ENCODE measurements around the gene SLC16A8. TPM values are rescaled to one million over a fixed set of nuclear protein-coding genes. Genes with fewer than 3 reads are reported as not detected.

The SLC16A8 gene
- polyA plus RNA-seq, 3 donors, result not detected

GRCh38 chr22:38129021-38129420 is 45.0 kb upstream of the SLC16A8 start:
- Histone ChIP-seq H2AFZ (ENCODE audit: insufficient read depth, low read depth, low read length, poor library complexity, severe bottlenecking) (no peak overlapping the region), H3K9me3 (replicated peaks in 1 of 2; ENCODE audit: control insufficient read depth in 1 of 2, insufficient read depth in 1 of 2, low read length in 2 of 2) (no peaks in the 10 kb centered on the region), H3K79me2 (ENCODE audit: insufficient read depth, low read length) (no peaks in the 10 kb centered on the region), H3K36me3 (replicated peaks in 1 of 2; ENCODE audit: control insufficient read depth in 1 of 2, insufficient read depth in 2 of 2, low read length in 2 of 2) (no peaks in the 10 kb centered on the region), H3K27ac (ENCODE audit: low read depth in 1 of 2, low read length in 2 of 2) (no peak overlapping the region), H3K27me3 (ENCODE audit: control insufficient read depth in 2 of 2, insufficient read depth in 2 of 2, low read length in 2 of 2) (no peaks in the 10 kb centered on the region), H3K4me3 (replicated peaks in 1 of 3; ENCODE audit: low read depth in 2 of 3, low read length in 3 of 3) (no peak overlapping the region), H3K4me2 (replicated peaks; ENCODE audit: extremely low read depth, low read length, poor library complexity, severe bottlenecking) (no peak overlapping the region), H4K20me1 (ENCODE audit: insufficient read depth, low read length) (no peaks in the 10 kb centered on the region), H3K9ac (ENCODE audit: insufficient read depth, low read length, poor library complexity, severe bottlenecking) (no peak overlapping the region), H3K4me1 (ENCODE audit: control insufficient read depth in 1 of 2, insufficient read depth in 2 of 2, low read length in 2 of 2) (no peaks in the 10 kb centered on the region)
- intact Hi-C loops (cut with micrococcal nuclease), result no loop called here
- no peak for DNase-seq
- Mint-ChIP-seq H3K4me1 (no peaks in the 10 kb centered on the region), H3K36me3 (peaks cover 9 to 16% of the 10 kb centered on the region in 2 donors), H3K9me3 (peaks cover 0 to 3% (median 0%) of the 10 kb centered on the region in 7 donors), H3K4me3 (no peak overlapping the region), H3K27me3 (ENCODE audit: low read depth in 3 of 3) (peaks cover 0 to 6% (median 0%) of the 10 kb centered on the region in 3 donors), H3K27ac (no peak overlapping the region)
- TF ChIP-seq CTCF (IDR thresholded peaks at IDR 0.05), result no peak
- WGBS (ENCODE audit: insufficient coverage), result 100% methylated on average over 9 of the region's 10 CpGs

- Histone ChIP-seq H3K4me1 (ENCODE audit: control insufficient read depth in 1 of 2, insufficient read depth in 2 of 2, low read length in 2 of 2) (no peaks in the 10 kb centered on the region), H3K9me3 (replicated peaks in 1 of 2; ENCODE audit: control insufficient read depth in 1 of 2, insufficient read depth in 1 of 2, low read length in 2 of 2) (no peaks in the 10 kb centered on the region), H3K27me3 (ENCODE audit: control insufficient read depth in 2 of 2, insufficient read depth in 2 of 2, low read length in 2 of 2) (no peaks in the 10 kb centered on the region), H3K36me3 (replicated peaks in 1 of 2; ENCODE audit: control insufficient read depth in 1 of 2, insufficient read depth in 2 of 2, low read length in 2 of 2) (no peaks in the 10 kb centered on the region), H3K4me2 (replicated peaks; ENCODE audit: extremely low read depth, low read length, poor library complexity, severe bottlenecking) (no peak overlapping the region), H3K4me3 (replicated peaks in 1 of 3; ENCODE audit: low read depth in 2 of 3, low read length in 3 of 3) (no peak overlapping the region), H3K79me2 (ENCODE audit: insufficient read depth, low read length) (no peaks in the 10 kb centered on the region), H2AFZ (ENCODE audit: insufficient read depth, low read depth, low read length, poor library complexity, severe bottlenecking) (no peak overlapping the region), H3K27ac (ENCODE audit: low read depth in 1 of 2, low read length in 2 of 2) (no peak overlapping the region), H4K20me1 (ENCODE audit: insufficient read depth, low read length) (no peaks in the 10 kb centered on the region), H3K9ac (ENCODE audit: insufficient read depth, low read length, poor library complexity, severe bottlenecking) (no peak overlapping the region)
- H3K27me3 Mint-ChIP-seq (ENCODE audit: low read depth in 3 of 3), result peaks cover 0 to 5% (median 0%) of the 10 kb centered on the region in 3 donors
- TF ChIP-seq CTCF (IDR thresholded peaks at IDR 0.05), result no peak
- H3K4me1 Mint-ChIP-seq, result no peaks in the 10 kb centered on the region
- WGBS (ENCODE audit: insufficient coverage), result 91% methylated on average over 9 of the region's 9 CpGs
- H3K9me3 Mint-ChIP-seq, result peaks cover 0 to 3% (median 0%) of the 10 kb centered on the region in 7 donors
- no peak overlapping the region for H3K4me3 Mint-ChIP-seq
- H3K36me3 Mint-ChIP-seq, result peaks cover 6 to 12% of the 10 kb centered on the region in 2 donors
- no peak for DNase-seq
- H3K27ac Mint-ChIP-seq, result no peak overlapping the region
- intact Hi-C loops (cut with micrococcal nuclease), result no loop called here
These were observed 43.9 kb upstream of the SLC16A8 start for GRCh38 chr22:38127869-38128268.
